Testis (tissue), 3 donors: Measurements from ENCODE around the gene HNRNPA3. TPM values are rescaled to one million over a fixed set of nuclear protein-coding genes. Genes with fewer than 3 reads are reported as not detected.
A peak's percentile ranks its signal among the peaks of the same experiment; 100 is the strongest.
"Not testable (repeated sequence)": the region's sequence is repeated elsewhere in the genome, so short reads cannot be mapped to it uniquely, and the experiment has no call there.

Experiments
- DNase-seq: peaks from one replicate; pipeline ENCODE4 v3.0.0-alpha.2; 2019
- H3K27ac ChIP-seq, 2 donors: fragments of 200-600 bp; sonication (generic); one replicate each; pipeline ENCODE4 v1.5.1; 2019
- H3K27me3 ChIP-seq: fragments of 200-600 bp; sonication (generic); one replicate; pipeline ENCODE4 v1.5.1; 2019
- H3K36me3 ChIP-seq: fragments of 200-600 bp; sonication (generic); one replicate; pipeline ENCODE4 v1.5.1; 2017; ENCODE audit warnings: low read depth; ENCODE audit errors: missing control alignments
- H3K4me1 ChIP-seq: fragments of 200-600 bp; sonication (generic); one replicate; pipeline ENCODE4 v1.5.1; 2019
- H3K4me3 ChIP-seq, 2 donors: fragments of 200-600 bp; sonication (generic); one replicate each; pipeline ENCODE4 v1.5.1; 2017 to 2019
- H3K9me3 ChIP-seq: fragments of 200-600 bp; sonication (generic); one replicate; pipeline ENCODE4 v1.5.1; 2017
- POLR2A ChIP-seq: fragments of 450-650 bp; IDR thresholded peaks from one replicate; pipeline ENCODE4 v1.6.1; 2017; ENCODE audit warnings: antibody characterized with exemption, mild to moderate bottlenecking, moderate library complexity
- WGBS, 2 donors: methylation state at CpG; one replicate each; pipeline ENCODE4 v1.1.5; 2018; 5-methylcytosine and 5-hydroxymethylcytosine counted together
- intact Hi-C: fragments of 100-400 bp; cut with DNase I; formaldehyde crosslinking; loops from one replicate; pipeline ENCODE4 v1.15.1; 2023; ENCODE audit warnings: low total_unique reads
- polyA plus RNA-seq: library from polyadenylated mRNA; stranded (reverse); fragments of 350-450 nt; fragmentation: Illumina TruSeq; extraction: RNeasy Lipid Tissue Mini Kit (QIAGEN cat#74804); gene quantifications from one replicate; pipeline ENCODE4 v1.2.3, GENCODE V29; 2014; ENCODE audit warnings: low read depth, low replicate concordance; ENCODE audit not compliant: insufficient read depth
- total RNA-seq, 2 donors: library from RNA; depleted of rRNA; stranded (reverse); fragments of >200 nt; gene quantifications; one replicate each; pipeline ENCODE4 v1.2.3, GENCODE V29; 2016
- TF ChIP-seq, protein P1 (sequence below), 3 experiments: fragments of 450-650 bp in 2 of 3; fragments of 200-600 bp in 1 of 3; sonication (generic) in 1 of 3; IDR thresholded peaks; one replicate each; pipeline ENCODE4 v1.5.1; 2016 to 2019; ENCODE audit warnings: antibody characterized with exemption in 3 of 3, mild to moderate bottlenecking in 2 of 3, moderate library complexity in 1 of 3

Gene HNRNPA3
- total and polyA plus RNA-seq, 3 donors from 2014 or later, result 81.3 to 284 (median 103) TPM

DNA sequence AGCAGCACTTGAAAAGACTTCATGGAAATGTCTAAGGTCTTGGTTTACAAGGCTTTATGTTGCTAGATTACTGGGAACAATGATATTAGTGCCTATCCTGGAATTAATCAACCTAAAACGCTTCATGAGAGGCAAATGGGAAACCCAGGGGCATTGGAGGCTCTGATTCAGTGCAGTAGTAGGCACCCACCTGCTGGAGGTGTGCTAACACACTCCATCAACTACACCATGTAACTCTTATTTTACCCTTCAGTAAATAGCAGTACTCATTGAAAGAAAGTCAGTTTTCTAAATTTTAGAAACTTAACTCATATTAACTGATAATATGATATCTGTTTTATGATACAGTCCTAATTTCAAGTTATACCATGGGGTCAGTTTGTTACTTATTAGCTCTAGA lies 17.4 kb upstream of the HNRNPA3 start:
- no peak overlapping the region for H3K4me3 ChIP-seq
- no peak overlapping the region for H3K27ac ChIP-seq
- intact Hi-C loops, result no loop called here
- H3K36me3 ChIP-seq, result no peaks in the 10 kb centered on the region
- peaks cover 2% of the 10 kb centered on the region for H3K4me1 ChIP-seq
- DNase-seq, result no peak
- no peaks in the 10 kb centered on the region for H3K27me3 ChIP-seq
- WGBS, 2 donors, result 60 to 79% methylated on average over 1 of the region's 1 CpG
- no peaks in the 10 kb centered on the region for H3K9me3 ChIP-seq
- TF ChIP-seq POLR2A, result no peak
- TF ChIP-seq, protein P1, sequence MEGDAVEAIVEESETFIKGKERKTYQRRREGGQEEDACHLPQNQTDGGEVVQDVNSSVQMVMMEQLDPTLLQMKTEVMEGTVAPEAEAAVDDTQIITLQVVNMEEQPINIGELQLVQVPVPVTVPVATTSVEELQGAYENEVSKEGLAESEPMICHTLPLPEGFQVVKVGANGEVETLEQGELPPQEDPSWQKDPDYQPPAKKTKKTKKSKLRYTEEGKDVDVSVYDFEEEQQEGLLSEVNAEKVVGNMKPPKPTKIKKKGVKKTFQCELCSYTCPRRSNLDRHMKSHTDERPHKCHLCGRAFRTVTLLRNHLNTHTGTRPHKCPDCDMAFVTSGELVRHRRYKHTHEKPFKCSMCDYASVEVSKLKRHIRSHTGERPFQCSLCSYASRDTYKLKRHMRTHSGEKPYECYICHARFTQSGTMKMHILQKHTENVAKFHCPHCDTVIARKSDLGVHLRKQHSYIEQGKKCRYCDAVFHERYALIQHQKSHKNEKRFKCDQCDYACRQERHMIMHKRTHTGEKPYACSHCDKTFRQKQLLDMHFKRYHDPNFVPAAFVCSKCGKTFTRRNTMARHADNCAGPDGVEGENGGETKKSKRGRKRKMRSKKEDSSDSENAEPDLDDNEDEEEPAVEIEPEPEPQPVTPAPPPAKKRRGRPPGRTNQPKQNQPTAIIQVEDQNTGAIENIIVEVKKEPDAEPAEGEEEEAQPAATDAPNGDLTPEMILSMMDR (IDR thresholded peaks at IDR 0.05), result no peak

DNA sequence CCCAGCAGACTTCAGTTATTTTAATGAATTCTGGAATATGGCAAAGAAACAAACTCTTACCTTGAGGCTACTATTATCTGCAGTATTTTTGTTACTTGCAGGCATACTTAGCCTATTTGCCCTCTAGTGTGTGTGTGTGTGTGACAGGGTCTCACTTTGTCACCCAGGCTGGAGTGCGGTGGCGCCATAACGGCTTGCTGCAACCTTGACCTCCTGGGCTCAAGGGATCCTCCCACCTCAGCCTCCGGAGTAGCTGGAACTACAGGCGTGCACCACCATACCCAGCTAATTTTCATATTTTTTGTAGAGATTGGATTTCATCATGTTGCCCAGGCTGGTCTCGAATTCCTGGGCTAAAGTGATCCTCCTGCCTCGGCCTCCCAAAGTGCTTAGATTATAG lies 12.2 kb upstream of the HNRNPA3 start:
- H3K9me3 ChIP-seq, H3K27me3 ChIP-seq, H3K4me3 ChIP-seq, intact Hi-C loops, H3K36me3 ChIP-seq, DNase-seq: not testable (repeated sequence)
- H3K4me1 ChIP-seq, result peaks cover 27% of the 10 kb centered on the region
- peak overlapping the region; percentile 43 to 60 for H3K27ac ChIP-seq
- 69 to 81% methylated on average over 4 to 7 of the region's 7 CpGs for WGBS, 2 donors

DNA sequence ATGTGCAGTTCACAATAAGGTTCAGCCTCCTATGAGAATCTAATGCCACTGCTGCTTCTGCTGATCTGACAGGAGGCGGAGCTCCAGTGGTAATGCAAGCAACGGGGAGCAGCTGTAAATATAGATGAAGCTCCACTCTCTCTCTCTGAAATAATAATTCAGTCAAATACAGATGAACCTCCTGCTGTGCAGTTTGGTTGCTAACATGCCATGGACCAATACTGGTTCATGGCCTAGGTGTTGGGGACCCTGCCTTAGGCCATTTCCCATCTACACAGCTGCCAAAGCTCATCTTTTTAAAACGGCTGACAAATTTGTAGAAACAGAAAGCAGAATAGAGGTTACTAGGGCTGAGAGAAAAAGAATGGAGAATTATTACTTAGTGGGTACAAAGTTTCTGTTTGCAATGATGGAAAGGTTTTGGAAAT lies 10.7 kb upstream of the HNRNPA3 start:
- Histone ChIP-seq H3K4me3 (no peak overlapping the region), H3K4me1 (peaks cover 27% of the 10 kb centered on the region), H3K27ac (peak overlapping the region; percentile 18 to 46), H3K27me3 (no peaks in the 10 kb centered on the region), H3K36me3 (no peaks in the 10 kb centered on the region), H3K9me3 (no peaks in the 10 kb centered on the region)
- intact Hi-C loops, result no loop called here
- WGBS, 2 donors, result 62 to 68% methylated on average over 3 of the region's 3 CpGs
- DNase-seq, result no peak
- TF ChIP-seq POLR2A, result no peak
- TF ChIP-seq, protein P1 (IDR thresholded peaks at IDR 0.05), result no peak

DNA sequence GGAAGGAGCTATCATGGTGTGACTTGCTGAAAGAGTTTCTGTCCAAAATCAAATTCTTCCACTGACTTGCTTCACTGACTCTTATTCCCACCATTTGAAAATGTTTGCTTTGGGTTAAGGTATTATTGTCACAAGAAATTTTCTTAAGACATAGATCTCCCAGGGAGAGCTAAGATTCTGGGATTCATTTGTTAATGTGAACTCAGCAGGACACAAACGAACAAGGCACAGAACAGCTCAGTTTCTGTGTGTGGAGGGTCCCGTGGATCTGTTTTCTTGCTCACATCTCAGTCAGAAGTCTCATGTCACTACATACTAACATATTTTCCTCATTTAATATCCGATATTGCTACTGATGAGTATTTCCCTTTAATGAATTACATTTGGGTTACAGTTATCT lies 8.2 kb upstream of the HNRNPA3 start:
- Histone ChIP-seq H3K27ac (peak overlapping the region; percentile 18 to 46), H3K9me3 (no peaks in the 10 kb centered on the region), H3K36me3 (no peaks in the 10 kb centered on the region), H3K27me3 (no peaks in the 10 kb centered on the region), H3K4me3 (no peak overlapping the region), H3K4me1 (peaks cover 27% of the 10 kb centered on the region)
- intact Hi-C loops, result no loop called here
- 58 to 74% methylated on average over 3 of the region's 3 CpGs for WGBS, 2 donors
- DNase-seq, result no peak
- no peak for TF ChIP-seq POLR2A
- TF ChIP-seq, protein P1 (IDR thresholded peaks at IDR 0.05), result no peak

DNA sequence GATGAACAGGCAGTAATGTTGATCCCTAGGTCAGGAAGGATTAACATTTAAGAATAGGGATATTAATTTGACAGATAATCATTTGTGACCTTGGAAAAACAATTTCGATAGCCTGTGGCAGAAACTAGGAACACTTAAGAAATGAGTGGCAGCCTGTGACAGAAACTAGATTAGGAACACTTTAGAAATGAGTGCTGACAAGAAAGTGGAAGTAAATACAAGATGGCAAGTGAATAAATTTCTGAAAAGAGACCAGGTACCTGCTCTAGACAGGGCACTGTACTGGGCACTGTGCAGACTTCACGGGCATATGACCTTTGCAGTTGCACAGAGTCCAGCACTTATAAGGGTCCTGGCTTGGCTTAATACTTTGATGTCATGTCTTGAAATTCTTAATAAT lies 5.5 kb upstream of the HNRNPA3 start:
- H3K4me3 ChIP-seq, result no peak overlapping the region
- no peak for DNase-seq
- H3K36me3 ChIP-seq, result no peaks in the 10 kb centered on the region
- H3K27ac ChIP-seq, result no peak overlapping the region
- peaks cover 22% of the 10 kb centered on the region for H3K4me1 ChIP-seq
- intact Hi-C loops, result no loop called here
- H3K27me3 ChIP-seq, result no peaks in the 10 kb centered on the region
- TF ChIP-seq, protein P1 (IDR thresholded peaks at IDR 0.05), result no peak
- TF ChIP-seq POLR2A, result no peak
- 77 to 79% methylated on average over 2 of the region's 2 CpGs for WGBS, 2 donors
- H3K9me3 ChIP-seq, result no peaks in the 10 kb centered on the region
